Ovary (tissue), 9 donors: ENCODE measurements around the gene IST1. TPM values are rescaled to one million over a fixed set of nuclear protein-coding genes. Genes with fewer than 3 reads are reported as not detected.

ENCODE experiments used
- DNase-seq, 5 donors: peaks; one replicate each; pipeline ENCODE4 v3.0.0-alpha.2; 2019 to 2020
- H3K27ac ChIP-seq, 2 donors: fragments of 200-600 bp; one replicate each; pipeline versions ENCODE4 v1.5.1 to v1.8.0; 2019 to 2022
- H3K27me3 ChIP-seq: fragments of 200-600 bp; one replicate; pipeline ENCODE4 v1.8.0; 2022
- H3K36me3 ChIP-seq: fragments of 200-600 bp; sonication (generic); one replicate; pipeline ENCODE4 v1.5.1; 2019
- H3K4me1 ChIP-seq: one replicate; pipeline ENCODE4 v1.8.1; 2013; ENCODE audit warnings: mild to moderate bottlenecking, moderate library complexity; ENCODE audit not compliant: insufficient read depth
- H3K4me3 ChIP-seq: fragments of 200-600 bp; sonication (generic); one replicate; pipeline ENCODE4 v1.5.1; 2017
- H3K9me3 ChIP-seq, 2 donors: fragments of 200-600 bp in 1 of 2; sonication (generic) in 1 of 2; one replicate each; pipeline versions ENCODE4 v1.5.1 to v1.8.1; 2013 to 2019; ENCODE audit warnings: mild to moderate bottlenecking in 1 of 2, moderate library complexity in 1 of 2
- EP300 ChIP-seq: sonication (generic); formaldehyde crosslinking; IDR thresholded peaks from one replicate; pipeline ENCODE4 v1.6.1; 2017; ENCODE audit warnings: antibody characterized with exemption
- POLR2A ChIP-seq: fragments of 450-650 bp; IDR thresholded peaks from one replicate; pipeline ENCODE4 v1.6.1; 2017; ENCODE audit warnings: antibody characterized with exemption, mild to moderate bottlenecking, moderate library complexity
- WGBS, 3 donors: extraction: QIAGEN DNeasy Blood & Tissue Kit in 1 of 3; methylation state at CpG; one replicate each; pipeline versions ENCODE4 v1.1.5 to v1.1.7; 2013 to 2017; 5-methylcytosine and 5-hydroxymethylcytosine counted together
- intact Hi-C, 4 donors: fragments of 100-400 bp; cut with DNase I; formaldehyde crosslinking; loops; one replicate each; pipeline versions ENCODE4 v1.11.0 to v1.15.1; 2022 to 2023
- polyA plus RNA-seq, 2 donors: library from polyadenylated mRNA; stranded (reverse); fragments of 200-250 nt in 1 of 2; fragments of 350-450 nt in 1 of 2; fragmentation: Illumina TruSeq in 1 of 2; extraction: RNeasy Lipid Tissue Mini Kit (QIAGEN cat#74804) in 1 of 2; gene quantifications; one replicate each; pipeline ENCODE4 v1.2.3, GENCODE V29; 2013 to 2014
- total RNA-seq, 7 donors: library from RNA; depleted of rRNA in 2 of 7; stranded (reverse); fragments of >200 nt in 2 of 7; fragmentation: NEBNext Ultra II Directional in 3 of 7; extraction: Animal tissue kit (Norgen Biotek cat#: 25700) in 3 of 7; gene quantifications; one replicate each; pipeline versions ENCODE4 v1.1.0 to v1.2.4, GENCODE V29; 2016 to 2023
- TF ChIP-seq, protein P1 (sequence below), 3 donors: fragments of 450-650 bp in 2 of 3; fragments of 200-600 bp in 1 of 3; IDR thresholded peaks; one replicate each; pipeline versions ENCODE4 v1.5.1 to v1.8.0; 2016 to 2022; ENCODE audit warnings: antibody characterized with exemption in 3 of 3, mild to moderate bottlenecking in 1 of 3
- donor health status: DM: no; HTN: no; CAD: no; lungs with moderate emphysema.
- donor health status: DM: no; HTN: no; CAD: no.
- donor health status: Bipolar disorder and iron deficiency.
- donor health status: DM: yes; HTN: yes; CAD: no.
- donor health status: DM: no; HTN: no; CAD: no.
- donor health status: DM: yes; HTN: yes; CAD: no.

IST1 gene
- total and polyA plus RNA-seq, 9 donors: 119 to 324 (median 169) TPM

DNA sequence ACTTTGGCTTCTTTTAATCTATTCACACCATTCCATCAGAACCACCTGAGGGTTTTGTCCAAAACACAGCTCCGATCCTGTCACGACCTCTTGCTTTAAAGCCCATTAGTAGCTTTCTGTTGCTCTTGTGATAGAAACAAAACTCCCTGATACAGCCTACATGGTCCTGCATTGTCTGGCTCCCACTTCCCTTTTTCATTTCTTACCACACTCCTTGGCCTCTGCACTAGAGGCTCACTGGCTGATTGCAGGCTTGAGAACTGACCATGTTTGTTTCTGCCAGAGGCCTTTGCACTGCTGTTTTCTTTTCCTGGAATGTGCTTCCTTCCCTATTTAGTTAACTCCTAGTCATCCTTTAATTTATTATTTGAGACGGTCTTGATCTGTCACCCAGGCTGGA is 23.7 kb downstream of the IST1 start:
- no peak for DNase-seq
- WGBS, 3 donors: 39 to 52% (median 44%) methylated on average over 3 of the region's 3 CpGs
- Histone ChIP-seq H3K27ac (no peak overlapping the region), H3K27me3 (no peaks in the 10 kb centered on the region), H3K9me3 (no peaks in the 10 kb centered on the region), H3K36me3 (no peaks in the 10 kb centered on the region), H3K4me3 (no peak overlapping the region), H3K4me1 (peaks cover 21% of the 10 kb centered on the region)
- intact Hi-C loops: no loop called here
- TF ChIP-seq, protein P1, sequence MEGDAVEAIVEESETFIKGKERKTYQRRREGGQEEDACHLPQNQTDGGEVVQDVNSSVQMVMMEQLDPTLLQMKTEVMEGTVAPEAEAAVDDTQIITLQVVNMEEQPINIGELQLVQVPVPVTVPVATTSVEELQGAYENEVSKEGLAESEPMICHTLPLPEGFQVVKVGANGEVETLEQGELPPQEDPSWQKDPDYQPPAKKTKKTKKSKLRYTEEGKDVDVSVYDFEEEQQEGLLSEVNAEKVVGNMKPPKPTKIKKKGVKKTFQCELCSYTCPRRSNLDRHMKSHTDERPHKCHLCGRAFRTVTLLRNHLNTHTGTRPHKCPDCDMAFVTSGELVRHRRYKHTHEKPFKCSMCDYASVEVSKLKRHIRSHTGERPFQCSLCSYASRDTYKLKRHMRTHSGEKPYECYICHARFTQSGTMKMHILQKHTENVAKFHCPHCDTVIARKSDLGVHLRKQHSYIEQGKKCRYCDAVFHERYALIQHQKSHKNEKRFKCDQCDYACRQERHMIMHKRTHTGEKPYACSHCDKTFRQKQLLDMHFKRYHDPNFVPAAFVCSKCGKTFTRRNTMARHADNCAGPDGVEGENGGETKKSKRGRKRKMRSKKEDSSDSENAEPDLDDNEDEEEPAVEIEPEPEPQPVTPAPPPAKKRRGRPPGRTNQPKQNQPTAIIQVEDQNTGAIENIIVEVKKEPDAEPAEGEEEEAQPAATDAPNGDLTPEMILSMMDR (IDR thresholded peaks at IDR 0.05): no peak
- TF ChIP-seq EP300: no peak
- TF ChIP-seq POLR2A: no peak

DNA sequence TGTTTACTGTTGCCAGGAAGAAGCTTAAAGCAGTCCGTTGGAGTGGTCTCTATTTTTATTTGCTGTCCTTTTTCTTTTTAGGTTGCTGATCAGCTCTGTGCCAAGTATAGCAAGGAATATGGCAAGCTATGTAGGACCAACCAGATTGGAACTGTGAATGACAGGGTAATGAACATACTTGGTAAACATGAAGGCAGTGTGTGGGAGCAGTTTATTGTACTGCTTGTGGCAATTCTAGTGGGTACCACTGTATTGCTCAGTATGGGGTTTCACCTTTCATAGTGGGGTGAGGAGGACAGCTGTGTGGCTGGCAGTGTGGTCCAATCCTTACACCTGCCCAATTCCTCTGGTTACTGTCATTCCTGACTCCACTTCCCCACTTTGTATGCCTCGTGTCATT is 25.3 kb downstream of the IST1 start:
- TF ChIP-seq POLR2A: no peak
- TF ChIP-seq, protein P1 (IDR thresholded peaks at IDR 0.05): no peak
- TF ChIP-seq EP300: no peak
- WGBS, 3 donors: 81% methylated on average over 2 of the region's 2 CpGs
- DNase-seq: no peak
- intact Hi-C loops: no loop called here
- no peak overlapping the region for H3K4me3 ChIP-seq
- H3K9me3 ChIP-seq: no peaks in the 10 kb centered on the region
- H3K27ac ChIP-seq: no peak overlapping the region
- no peaks in the 10 kb centered on the region for H3K27me3 ChIP-seq
- peaks cover 16% of the 10 kb centered on the region for H3K4me1 ChIP-seq
- H3K36me3 ChIP-seq: no peaks in the 10 kb centered on the region

DNA sequence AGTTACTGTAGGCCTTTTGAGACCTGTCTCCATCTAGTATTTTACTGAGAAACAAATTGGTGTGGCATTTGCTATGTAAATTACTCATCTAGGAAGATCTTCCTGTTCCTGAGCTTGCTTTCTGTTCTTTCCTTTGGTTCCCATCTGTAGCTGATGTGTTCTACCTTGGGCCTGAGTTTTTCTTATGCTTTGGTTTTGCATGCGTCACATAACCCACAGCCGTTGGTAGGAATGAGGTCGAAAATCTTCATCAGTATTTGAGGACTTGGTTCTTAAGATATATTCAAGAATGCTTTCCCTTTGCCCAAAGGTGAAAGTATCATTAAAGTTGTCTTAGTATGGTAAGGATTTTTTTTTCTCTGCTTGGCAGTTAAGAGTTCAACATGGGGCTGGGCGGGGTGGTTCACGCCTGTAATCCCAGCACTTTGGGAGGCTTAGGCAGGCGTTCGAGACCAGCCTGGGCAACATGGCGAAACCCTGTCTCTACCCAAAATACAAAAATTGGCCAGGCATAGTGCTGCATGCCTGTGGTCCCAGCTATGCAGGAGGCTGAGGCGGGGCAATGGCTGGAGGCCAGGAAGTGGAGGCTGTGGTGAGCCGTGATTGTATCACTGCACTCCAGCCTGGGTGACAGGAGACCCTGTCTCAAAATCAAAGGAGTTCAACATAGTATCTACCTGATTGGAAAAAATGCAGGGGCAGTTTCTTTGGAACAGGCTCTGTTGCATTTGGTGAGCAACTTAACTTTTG is 28.8 kb downstream of the IST1 start:
- no peak for DNase-seq

DNA sequence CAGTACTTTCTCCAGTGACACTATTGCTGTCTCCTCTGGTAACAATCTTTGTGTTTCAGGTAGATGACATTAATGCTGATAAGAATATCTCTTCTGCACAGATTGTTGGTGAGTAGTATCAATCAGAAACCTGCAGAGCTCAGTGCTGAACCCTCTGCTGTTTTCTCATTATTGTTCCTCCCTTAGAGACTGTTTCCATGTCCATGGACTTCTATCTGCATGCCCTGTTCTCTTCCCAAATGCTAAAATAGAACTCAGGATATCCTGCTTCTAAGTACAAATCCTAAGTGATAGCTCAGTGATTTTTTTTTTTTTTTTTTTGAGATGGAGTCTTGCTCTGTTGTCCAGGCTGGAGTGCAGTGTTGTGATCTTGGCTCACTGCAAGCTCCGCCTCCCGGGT is 29.4 kb downstream of the IST1 start:
- H3K9me3 ChIP-seq: no peaks in the 10 kb centered on the region
- no peak overlapping the region for H3K4me3 ChIP-seq
- no peaks in the 10 kb centered on the region for H3K27me3 ChIP-seq
- no peaks in the 10 kb centered on the region for H3K36me3 ChIP-seq
- DNase-seq: no peak
- H3K27ac ChIP-seq: no peak overlapping the region
- WGBS, 3 donors: 95 to 100% (median 97%) methylated on average over 2 of the region's 2 CpGs
- TF ChIP-seq, protein P1 (IDR thresholded peaks at IDR 0.05): no peak
- TF ChIP-seq EP300 (no peak), POLR2A (no peak)
- peaks cover 8% of the 10 kb centered on the region for H3K4me1 ChIP-seq
- intact Hi-C loops: no loop called here

More for the DNA sequence above, 28.8 kb downstream of the IST1 start:
- no peaks in the 10 kb centered on the region for H3K36me3 ChIP-seq
- TF ChIP-seq POLR2A (no peak), EP300 (no peak)
- TF ChIP-seq, protein P1 (IDR thresholded peaks at IDR 0.05): no peak
- peaks cover 9% of the 10 kb centered on the region for H3K4me1 ChIP-seq
- no peak overlapping the region for H3K27ac ChIP-seq
- H3K9me3 ChIP-seq: no peaks in the 10 kb centered on the region
- H3K27me3 ChIP-seq: no peaks in the 10 kb centered on the region
- WGBS, 3 donors: 87 to 88% (median 87%) methylated on average over 10 of the region's 10 CpGs
- no peak overlapping the region for H3K4me3 ChIP-seq
- intact Hi-C loops: no loop called here
